Fibroblast of lung (primary cell): ENCODE results near the gene EYS. TPM values are rescaled to one million over a fixed set of nuclear protein-coding genes. Genes with fewer than 3 reads are reported as not detected.

Source experiments
- DNase-seq, 2 donors: peaks; one replicate each; pipeline versions ENCODE4 v3.0.0 to v3.0.0-alpha.2; 2010; ENCODE audit warnings: low read depth in 2 of 2
- H2AFZ ChIP-seq: 2 replicates; pipeline ENCODE4 v1.5.1; 2012; ENCODE audit warnings: low read length, control low read depth, inconsistent platforms
- H3K27ac ChIP-seq: 2 replicates; pipeline ENCODE4 v1.5.1; 2011; ENCODE audit warnings: low read length, control low read depth; ENCODE audit not compliant: insufficient read depth
- H3K27me3 ChIP-seq: 2 replicates; pipeline ENCODE4 v1.5.1; 2011; ENCODE audit warnings: mild to moderate bottlenecking, low read length; ENCODE audit not compliant: control insufficient read depth, insufficient read depth
- H3K36me3 ChIP-seq: 2 replicates; pipeline ENCODE4 v1.5.1; 2011; ENCODE audit warnings: low read length; ENCODE audit not compliant: control insufficient read depth, insufficient read depth
- H3K4me1 ChIP-seq: 2 replicates; pipeline ENCODE4 v1.5.1; 2011; ENCODE audit warnings: low read length; ENCODE audit not compliant: control insufficient read depth, insufficient read depth; ENCODE audit errors: extremely low read depth
- H3K4me2 ChIP-seq: 2 replicates; pipeline ENCODE4 v1.5.1; 2011; ENCODE audit warnings: low read length, control low read depth; ENCODE audit not compliant: insufficient read depth; ENCODE audit errors: extremely low read depth
- H3K4me3 ChIP-seq, 4 experiments: fragments of 200-600 bp in 1 of 4; sonication (generic) in 1 of 4; replicated peaks in 1 of 4; 2 replicates each; pipeline ENCODE4 v1.5.1; 2011 to 2016; ENCODE audit warnings: low read length in 4 of 4, low read depth in 3 of 4, mild to moderate bottlenecking in 3 of 4, control low read depth in 2 of 4, inconsistent platforms in 1 of 4, mixed read lengths in 1 of 4; ENCODE audit not compliant: insufficient read depth in 1 of 4; ENCODE audit errors: control extremely low read depth in 1 of 4
- H3K79me2 ChIP-seq: 2 replicates; pipeline ENCODE4 v1.5.1; 2012; ENCODE audit warnings: mild to moderate bottlenecking, low read length, inconsistent platforms; ENCODE audit not compliant: control insufficient read depth, insufficient read depth
- H3K9ac ChIP-seq: 2 replicates; pipeline ENCODE4 v1.5.1; 2011; ENCODE audit warnings: mild to moderate bottlenecking, low read length, control low read depth; ENCODE audit not compliant: insufficient read depth
- H3K9me3 ChIP-seq: 2 replicates; pipeline ENCODE4 v1.5.1; 2012; ENCODE audit warnings: low read depth, low read length; ENCODE audit not compliant: control insufficient read depth, insufficient read depth
- H4K20me1 ChIP-seq: 2 replicates; pipeline ENCODE4 v1.5.1; 2011; ENCODE audit warnings: low read length; ENCODE audit not compliant: control insufficient read depth, insufficient read depth; ENCODE audit errors: extremely low read depth
- EZH2 ChIP-seq: IDR thresholded peaks from 2 replicates; pipeline ENCODE4 v1.5.1; 2012; ENCODE audit warnings: low read length, control low read depth, mild to moderate bottlenecking; ENCODE audit errors: missing control alignments
- polyA plus RNA-seq, 2 donors: library from polyadenylated mRNA; depleted of rRNA in 1 of 2; stranded (reverse) in 1 of 2; unstranded in 1 of 2; fragments of >200 nt; gene quantifications; 2 replicates each; pipeline ENCODE4 v1.2.1, GENCODE V29; 2011 to 2012; ENCODE audit warnings: missing spikeins in 1 of 2
- total RNA-seq: library from RNA; depleted of rRNA; stranded (reverse); fragments of >200 nt; gene quantifications from 2 replicates; pipeline ENCODE4 v1.2.1, GENCODE V29; 2014
- TF ChIP-seq, protein P1 (sequence below), 2 donors: IDR thresholded peaks in 1 of 2; conservative IDR thresholded peaks in 1 of 2; 1 replicate in 1 of 2; 2 replicates in 1 of 2; pipeline ENCODE4 v1.5.1; 2011 to 2012; ENCODE audit warnings: low read length in 2 of 2, control low read depth in 1 of 2, inconsistent platforms in 1 of 2, low read depth in 1 of 2, mild to moderate bottlenecking in 1 of 2

Gene EYS
- total and polyA plus RNA-seq, 2 donors (not counting 1 experiment from before 2014, with no cell fraction given): under 0.01 TPM; not detected in 1

DNA sequence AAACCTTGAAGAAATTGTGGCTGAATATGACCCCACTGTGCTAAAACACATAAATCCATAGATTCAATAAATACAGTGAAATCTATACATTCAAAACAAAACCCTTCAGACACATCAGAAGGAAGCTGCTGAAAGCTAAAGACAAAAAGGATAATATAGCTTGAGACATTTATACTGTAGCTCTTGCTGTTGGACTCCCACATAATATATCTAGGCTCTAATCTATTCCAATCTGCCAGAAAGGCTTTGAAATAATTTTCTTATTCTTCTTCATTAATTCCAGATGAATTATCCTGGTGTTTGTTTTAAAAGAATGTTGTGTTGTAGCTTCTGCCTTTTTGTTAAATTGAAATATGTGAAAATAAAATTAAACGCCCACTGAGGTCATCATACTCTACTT, 454.0 kb downstream of the EYS start:
- H3K27me3 ChIP-seq: no peaks in the 10 kb centered on the region
- H3K9ac ChIP-seq: no peak overlapping the region
- no peak overlapping the region for H3K4me2 ChIP-seq
- DNase-seq: no peak
- no peak for TF ChIP-seq EZH2
- TF ChIP-seq, protein P1, sequence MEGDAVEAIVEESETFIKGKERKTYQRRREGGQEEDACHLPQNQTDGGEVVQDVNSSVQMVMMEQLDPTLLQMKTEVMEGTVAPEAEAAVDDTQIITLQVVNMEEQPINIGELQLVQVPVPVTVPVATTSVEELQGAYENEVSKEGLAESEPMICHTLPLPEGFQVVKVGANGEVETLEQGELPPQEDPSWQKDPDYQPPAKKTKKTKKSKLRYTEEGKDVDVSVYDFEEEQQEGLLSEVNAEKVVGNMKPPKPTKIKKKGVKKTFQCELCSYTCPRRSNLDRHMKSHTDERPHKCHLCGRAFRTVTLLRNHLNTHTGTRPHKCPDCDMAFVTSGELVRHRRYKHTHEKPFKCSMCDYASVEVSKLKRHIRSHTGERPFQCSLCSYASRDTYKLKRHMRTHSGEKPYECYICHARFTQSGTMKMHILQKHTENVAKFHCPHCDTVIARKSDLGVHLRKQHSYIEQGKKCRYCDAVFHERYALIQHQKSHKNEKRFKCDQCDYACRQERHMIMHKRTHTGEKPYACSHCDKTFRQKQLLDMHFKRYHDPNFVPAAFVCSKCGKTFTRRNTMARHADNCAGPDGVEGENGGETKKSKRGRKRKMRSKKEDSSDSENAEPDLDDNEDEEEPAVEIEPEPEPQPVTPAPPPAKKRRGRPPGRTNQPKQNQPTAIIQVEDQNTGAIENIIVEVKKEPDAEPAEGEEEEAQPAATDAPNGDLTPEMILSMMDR (conservative IDR thresholded peaks at IDR 0.05 in 1 of 2, IDR thresholded peaks at IDR 0.05 in 1 of 2; ENCODE audit: low read depth in 1 of 2, low read length in 2 of 2): no peak
- H4K20me1 ChIP-seq: no peaks in the 10 kb centered on the region
- no peak overlapping the region for H2AFZ ChIP-seq
- H3K27ac ChIP-seq: no peak overlapping the region
- H3K36me3 ChIP-seq: no peaks in the 10 kb centered on the region
- H3K9me3 ChIP-seq: no peaks in the 10 kb centered on the region
- H3K79me2 ChIP-seq: no peaks in the 10 kb centered on the region
- H3K4me3 ChIP-seq: no peak overlapping the region
- H3K4me1 ChIP-seq: no peaks in the 10 kb centered on the region

DNA sequence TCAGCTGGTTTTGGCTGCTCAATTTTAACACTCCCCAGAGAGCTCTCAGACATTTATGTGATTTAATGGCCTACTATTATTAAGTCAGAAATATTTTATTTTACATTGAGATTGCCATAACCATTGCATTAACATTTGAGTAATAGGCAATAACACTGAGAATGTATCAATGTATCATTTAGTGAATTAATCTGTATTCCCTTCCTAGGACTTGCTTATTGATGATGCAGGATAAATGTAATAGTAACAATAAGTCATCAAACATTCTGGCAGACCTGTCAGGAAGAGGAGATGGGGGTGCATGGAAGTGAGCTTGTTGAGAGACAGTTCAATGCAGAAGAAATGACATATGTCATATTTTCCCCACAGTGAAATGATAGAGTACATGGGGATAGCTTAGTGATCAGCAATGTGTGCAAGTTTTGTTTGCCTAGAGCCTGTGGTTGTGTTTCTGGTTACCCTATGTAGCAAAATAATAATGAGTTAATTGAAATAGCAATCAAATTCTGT, 458.9 kb downstream of the EYS start:
- no peaks in the 10 kb centered on the region for H3K4me1 ChIP-seq
- H3K9me3 ChIP-seq: no peaks in the 10 kb centered on the region
- no peaks in the 10 kb centered on the region for H3K36me3 ChIP-seq
- H2AFZ ChIP-seq: no peak overlapping the region
- H4K20me1 ChIP-seq: no peaks in the 10 kb centered on the region
- no peak overlapping the region for H3K9ac ChIP-seq
- H3K27me3 ChIP-seq: no peaks in the 10 kb centered on the region
- no peak overlapping the region for H3K4me2 ChIP-seq
- no peak for TF ChIP-seq EZH2
- TF ChIP-seq, protein P1 (conservative IDR thresholded peaks at IDR 0.05 in 1 of 2, IDR thresholded peaks at IDR 0.05 in 1 of 2; ENCODE audit: low read depth in 1 of 2, low read length in 2 of 2): no peak
- no peaks in the 10 kb centered on the region for H3K79me2 ChIP-seq
- DNase-seq: no peak
- H3K4me3 ChIP-seq: no peak overlapping the region
- no peak overlapping the region for H3K27ac ChIP-seq

- H3K36me3 ChIP-seq: no peaks in the 10 kb centered on the region
- H3K27ac ChIP-seq: no peak overlapping the region
- H4K20me1 ChIP-seq: no peaks in the 10 kb centered on the region
- no peaks in the 10 kb centered on the region for H3K79me2 ChIP-seq
- H2AFZ ChIP-seq: no peak overlapping the region
- no peak overlapping the region for H3K4me3 ChIP-seq
- TF ChIP-seq EZH2: no peak
- TF ChIP-seq, protein P1 (conservative IDR thresholded peaks at IDR 0.05 in 1 of 2, IDR thresholded peaks at IDR 0.05 in 1 of 2; ENCODE audit: low read depth in 1 of 2, low read length in 2 of 2): no peak
- no peak overlapping the region for H3K9ac ChIP-seq
- H3K27me3 ChIP-seq: no peaks in the 10 kb centered on the region
- DNase-seq: no peak
- no peaks in the 10 kb centered on the region for H3K4me1 ChIP-seq
- no peak overlapping the region for H3K4me2 ChIP-seq
- H3K9me3 ChIP-seq: no peaks in the 10 kb centered on the region
These were observed 475.4 kb downstream of the EYS start for GRCh38 chr6:65231616-65232015.
